ENCODE data around the gene FREM2.

FREM2 gene

GRCh38 chr13:38875186-38875875 lies 188.5 kb downstream of the FREM2 start:
- no peak for TF ChIP-seq CTCF (IDR thresholded peaks at IDR 0.05; ENCODE audit: control extremely low read depth, extremely low read depth, low read depth, missing control alignments)
- CTCF ChIA-PET = interaction anchor here (1.0 to 5.6 kb wide), 10 partner anchors 9 to 190 kb away, joined by 3 to 35 read pairs (median 4); no protein-coding TSS in a partner anchor
- POLR2A ChIA-PET = no interaction called here
- no peak for DNase-seq (ENCODE audit: extremely low spot score)

- CTCF ChIA-PET = interaction anchor here (0.6 to 1.2 kb wide), 2 partner anchors 15 to 36 kb away, joined by 3 read pairs; no protein-coding TSS in a partner anchor
- TF ChIP-seq CTCF (IDR thresholded peaks at IDR 0.05; ENCODE audit: control extremely low read depth, extremely low read depth, low read depth, missing control alignments) = no peak
- DNase-seq (ENCODE audit: extremely low spot score) = no peak
- POLR2A ChIA-PET = no interaction called here
Measured at GRCh38 chr13:38879278-38879677, 192.4 kb downstream of the FREM2 start.

DNA sequence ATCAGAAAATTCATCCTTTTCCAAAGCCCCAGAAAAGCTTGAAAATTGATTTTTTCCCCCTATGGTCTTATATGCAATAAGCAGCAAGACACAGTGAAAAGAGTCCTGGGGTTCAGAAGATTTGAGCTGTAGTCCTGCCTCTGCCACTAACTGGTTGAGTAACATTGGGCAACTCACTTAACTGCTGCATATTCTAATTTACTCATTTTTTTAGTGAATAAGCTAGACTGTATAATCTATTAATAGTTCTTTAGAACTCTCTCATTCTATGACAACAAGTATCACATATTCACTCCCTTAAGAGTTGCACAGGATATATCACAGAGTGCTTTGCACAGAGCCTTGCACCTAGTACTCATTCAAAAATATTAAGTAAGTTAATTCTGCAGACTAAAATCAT lies 192.9 kb downstream of the FREM2 start:
- CTCF ChIA-PET = no interaction called here
- POLR2A ChIA-PET = no interaction called here
- TF ChIP-seq CTCF (IDR thresholded peaks at IDR 0.05; ENCODE audit: control extremely low read depth, extremely low read depth, low read depth, missing control alignments) = no peak
- DNase-seq (ENCODE audit: extremely low spot score) = no peak

DNA sequence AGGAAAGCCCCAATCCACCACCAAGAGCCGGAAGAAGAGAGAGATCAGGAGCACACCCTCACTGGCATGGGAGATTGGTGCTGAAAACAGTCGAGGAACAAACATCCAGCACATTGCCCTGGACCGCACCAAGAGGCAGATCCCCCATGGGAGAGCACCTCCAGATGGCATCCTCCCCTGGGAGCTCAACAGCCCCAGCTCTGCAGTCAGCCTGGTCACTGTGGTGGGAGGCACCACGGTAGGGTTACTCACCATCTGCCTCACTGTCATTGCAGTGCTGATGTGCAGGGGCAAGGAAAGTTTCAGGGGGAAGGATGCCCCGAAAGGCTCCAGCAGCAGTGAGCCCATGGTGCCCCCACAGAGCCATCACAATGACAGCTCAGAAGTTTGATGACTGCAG lies 193.5 kb downstream of the FREM2 start:
- no peak for DNase-seq (ENCODE audit: extremely low spot score)
- ChIA-PET CTCF (no interaction called here), POLR2A (no interaction called here)
- no peak for TF ChIP-seq CTCF (IDR thresholded peaks at IDR 0.05; ENCODE audit: control extremely low read depth, extremely low read depth, low read depth, missing control alignments)

DNA sequence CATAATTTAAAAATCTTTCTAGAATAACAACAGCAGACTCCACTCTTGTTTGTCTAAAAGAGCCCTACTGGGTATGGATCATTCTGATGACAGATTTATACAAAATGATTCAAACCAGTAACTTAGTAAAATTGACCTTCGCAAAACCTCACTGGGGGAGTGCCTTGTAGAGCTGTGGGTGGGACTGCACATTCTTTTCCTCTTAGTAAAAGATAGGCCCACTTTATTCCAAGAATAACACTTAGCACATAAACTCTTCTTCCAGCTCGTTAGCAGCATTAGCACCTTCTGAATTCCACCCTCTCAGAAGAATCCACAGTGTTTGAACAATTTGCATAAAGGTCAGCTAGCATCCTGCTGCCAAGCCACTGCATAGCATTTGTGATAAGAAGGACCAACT lies 196.9 kb downstream of the FREM2 start:
- TF ChIP-seq CTCF (IDR thresholded peaks at IDR 0.05; ENCODE audit: control extremely low read depth, extremely low read depth, low read depth, missing control alignments) = no peak
- ChIA-PET POLR2A (no interaction called here), CTCF (interaction anchor here (1.2 to 5.9 kb wide), 5 partner anchors 10 to 53 kb away, joined by 3 to 35 read pairs (median 4); no protein-coding TSS in a partner anchor)
- no peak for DNase-seq (ENCODE audit: extremely low spot score)

- ChIA-PET CTCF (interaction anchor here (1.5 kb wide), 1 partner anchor 13 kb away, joined by 3 read pairs; no protein-coding TSS in a partner anchor), POLR2A (no interaction called here)
- DNase-seq (ENCODE audit: extremely low spot score) = no peak
- no peak for TF ChIP-seq CTCF (IDR thresholded peaks at IDR 0.05; ENCODE audit: control extremely low read depth, extremely low read depth, low read depth, missing control alignments)
Measured at GRCh38 chr13:38888309-38888708, 201.4 kb downstream of the FREM2 start.
